ENCODE data around the gene TLR4. TPM values are rescaled to one million over a fixed set of nuclear protein-coding genes. Genes with fewer than 3 reads are reported as not detected.

Gene TLR4
- total RNA-seq, 4 donors from 2014 or later: 14.0 to 33.1 (median 21.9) TPM

DNA sequence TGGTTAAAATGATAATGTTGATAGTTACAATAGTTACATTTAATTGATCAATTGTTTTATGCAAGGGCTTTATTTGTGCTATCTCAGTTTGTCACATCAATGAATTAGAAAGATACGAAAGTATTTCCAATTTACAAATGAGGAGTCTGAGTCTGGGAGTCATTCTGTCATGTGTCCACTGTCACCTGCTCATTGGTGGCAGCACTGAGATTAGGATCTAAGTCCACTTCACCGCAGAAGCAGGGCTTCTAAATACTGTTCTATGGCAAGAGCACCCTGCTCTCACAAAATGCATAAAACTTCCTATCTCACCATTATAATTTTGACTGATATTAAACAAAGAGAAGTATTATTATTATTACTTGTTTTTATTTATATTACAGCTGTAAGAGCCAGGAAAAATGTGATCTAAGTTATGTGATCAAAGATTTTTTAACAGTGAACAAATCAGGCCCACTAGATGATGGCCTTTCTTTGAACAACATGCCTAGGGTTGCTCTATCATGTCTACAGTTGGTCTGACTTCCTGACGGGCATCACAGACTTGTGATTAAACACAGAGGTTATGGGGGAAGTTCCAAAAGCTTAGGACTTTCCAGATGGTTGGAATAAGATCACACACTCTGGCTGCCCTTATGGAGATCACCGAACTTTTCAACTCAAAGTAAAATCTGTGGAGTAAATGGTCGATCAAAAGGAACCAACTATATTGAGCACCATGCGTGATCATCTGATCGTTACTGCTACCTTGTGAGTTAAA is 15.1 kb downstream of the TLR4 start:
- 76% methylated on average over 7 of the region's 7 CpGs for WGBS, 2 donors
- TF ChIP-seq CTCF (IDR thresholded peaks at IDR 0.05) (no peak), POLR2A (IDR thresholded peaks at IDR 0.05) (no peak), EP300 (IDR thresholded peaks at IDR 0.05) (no peak)
- no peak overlapping the region for H3K4me3 ChIP-seq
- H3K27ac ChIP-seq: peak overlapping the region in 1 of 4 donors; percentile 68
- no peaks in the 10 kb centered on the region for H3K27me3 ChIP-seq
- DNase-seq (ENCODE audit: low spot score in 2 of 2): no peak
- peaks cover 0 to 30% (median 9%) of the 10 kb centered on the region in 4 donors for H3K4me1 ChIP-seq
- H3K36me3 ChIP-seq: peaks cover 0 to 5% (median 0%) of the 10 kb centered on the region in 3 donors
- H3K9me3 ChIP-seq: no peaks in the 10 kb centered on the region

DNA sequence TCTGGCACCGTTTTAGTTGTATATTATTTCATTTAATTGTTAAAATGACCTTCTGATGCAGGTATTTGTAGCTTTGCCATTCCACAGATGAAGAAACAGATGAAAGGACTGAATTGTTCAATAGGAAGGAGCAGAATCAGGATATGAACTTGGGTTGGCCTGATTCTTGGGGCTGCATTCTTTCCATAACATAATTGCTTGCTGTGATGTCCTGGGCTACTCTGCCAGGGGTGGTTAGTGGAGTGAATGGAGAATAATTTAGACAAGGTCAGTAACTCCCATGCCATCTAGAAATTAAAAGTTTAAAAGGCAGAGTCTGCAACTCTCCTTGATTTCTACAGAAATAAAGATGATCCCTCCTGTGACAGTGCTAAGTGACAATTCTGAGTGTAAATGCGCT is 15.9 kb downstream of the TLR4 start:
- no peaks in the 10 kb centered on the region for H3K9me3 ChIP-seq
- 57 to 63% methylated on average over 2 of the region's 2 CpGs for WGBS, 2 donors
- no peaks in the 10 kb centered on the region for H3K36me3 ChIP-seq
- H3K4me3 ChIP-seq: no peak overlapping the region
- peaks cover 0 to 36% (median 9%) of the 10 kb centered on the region in 4 donors for H3K4me1 ChIP-seq
- DNase-seq (ENCODE audit: low spot score in 2 of 2): no peak
- no peaks in the 10 kb centered on the region for H3K27me3 ChIP-seq
- TF ChIP-seq EP300 (IDR thresholded peaks at IDR 0.05) (no peak), POLR2A (IDR thresholded peaks at IDR 0.05) (no peak), CTCF (IDR thresholded peaks at IDR 0.05) (no peak)
- H3K27ac ChIP-seq: peak overlapping the region in 1 of 4 donors; percentile 68

GRCh38 chr9:117720555-117720954 is 16.4 kb downstream of the TLR4 start:
- 28 to 38% methylated on average over 5 of the region's 5 CpGs for WGBS, 2 donors
- Histone ChIP-seq H3K27me3 (no peaks in the 10 kb centered on the region), H3K27ac (peak overlapping the region in 1 of 4 donors; percentile 68), H3K4me1 (peaks cover 0 to 35% (median 9%) of the 10 kb centered on the region in 4 donors), H3K36me3 (no peaks in the 10 kb centered on the region), H3K4me3 (no peak overlapping the region), H3K9me3 (no peaks in the 10 kb centered on the region)
- TF ChIP-seq EP300 (IDR thresholded peaks at IDR 0.05) (peak in 1 of 2 donors; percentile 43), POLR2A (IDR thresholded peaks at IDR 0.05) (no peak), CTCF (IDR thresholded peaks at IDR 0.05) (no peak)
- peak; percentile 38 to 72 for DNase-seq (ENCODE audit: low spot score in 2 of 2)

DNA sequence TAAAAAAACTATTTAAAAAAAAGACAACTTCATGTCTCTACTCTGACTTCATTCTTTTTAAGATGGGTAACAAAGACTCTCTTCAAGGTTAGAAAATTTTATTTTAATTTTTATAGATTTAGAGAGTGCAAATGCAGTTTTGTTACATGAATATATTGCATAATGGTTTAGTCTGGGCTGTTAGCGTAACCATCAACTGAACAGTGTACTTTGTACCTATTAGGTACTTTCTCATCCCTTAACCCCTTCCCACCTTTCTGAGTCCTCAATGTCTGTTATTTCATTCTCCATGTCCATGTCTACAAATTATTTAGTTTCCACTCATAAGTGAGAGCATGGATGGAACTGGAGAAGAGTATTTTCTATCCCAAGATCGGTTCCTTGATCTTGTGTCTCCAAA is 16.8 kb downstream of the TLR4 start:
- peak overlapping the region in 1 of 4 donors; percentile 68 for H3K27ac ChIP-seq
- no peaks in the 10 kb centered on the region for H3K9me3 ChIP-seq
- no peaks in the 10 kb centered on the region for H3K27me3 ChIP-seq
- DNase-seq (ENCODE audit: low spot score in 2 of 2): no peak
- WGBS, 2 donors: 78 to 93% methylated on average over 2 of the region's 2 CpGs
- TF ChIP-seq POLR2A (IDR thresholded peaks at IDR 0.05) (no peak), EP300 (IDR thresholded peaks at IDR 0.05) (no peak), CTCF (IDR thresholded peaks at IDR 0.05) (no peak)
- no peak overlapping the region for H3K4me3 ChIP-seq
- H3K4me1 ChIP-seq: peaks cover 0 to 33% (median 9%) of the 10 kb centered on the region in 4 donors
- H3K36me3 ChIP-seq: no peaks in the 10 kb centered on the region

GRCh38 chr9:117722108-117722761 is 18.0 kb downstream of the TLR4 start:
- DNase-seq (ENCODE audit: low spot score in 2 of 2): no peak
- no peak for TF ChIP-seq POLR2A (IDR thresholded peaks at IDR 0.05)
- no peak for TF ChIP-seq EP300 (IDR thresholded peaks at IDR 0.05)
- no peak for TF ChIP-seq CTCF (IDR thresholded peaks at IDR 0.05)
- H3K9me3 ChIP-seq: no peaks in the 10 kb centered on the region
- H3K27ac ChIP-seq: peak overlapping the region in 1 of 4 donors; percentile 8
- H3K36me3 ChIP-seq: no peaks in the 10 kb centered on the region
- no peak overlapping the region for H3K4me3 ChIP-seq
- WGBS, 2 donors: 69 to 78% methylated on average over 6 of the region's 6 CpGs
- no peaks in the 10 kb centered on the region for H3K27me3 ChIP-seq
- peaks cover 0 to 33% (median 9%) of the 10 kb centered on the region in 4 donors for H3K4me1 ChIP-seq

All from tibial nerve (tissue), 4 donors.